Myocyte (in vitro differentiated cells): ENCODE data around the gene OGFOD2. TPM values are rescaled to one million over a fixed set of nuclear protein-coding genes. Genes with fewer than 3 reads are reported as not detected.

Experiments
- DNase-seq: peaks from one replicate; pipeline ENCODE4 v3.0.0-alpha.2; 2012; ENCODE audit warnings: low read depth
- total RNA-seq: library from RNA; depleted of rRNA; stranded (reverse); fragments of >200 nt; gene quantifications from 2 replicates; pipeline ENCODE4 v1.2.3, GENCODE V29; 2014

OGFOD2 gene
- total RNA-seq, 1 donor from 2014 or later, result 15.3 TPM

- DNase-seq, result no peak
Measured at GRCh38 chr12:122988036-122988435, 13.0 kb downstream of the OGFOD2 start.

DNA sequence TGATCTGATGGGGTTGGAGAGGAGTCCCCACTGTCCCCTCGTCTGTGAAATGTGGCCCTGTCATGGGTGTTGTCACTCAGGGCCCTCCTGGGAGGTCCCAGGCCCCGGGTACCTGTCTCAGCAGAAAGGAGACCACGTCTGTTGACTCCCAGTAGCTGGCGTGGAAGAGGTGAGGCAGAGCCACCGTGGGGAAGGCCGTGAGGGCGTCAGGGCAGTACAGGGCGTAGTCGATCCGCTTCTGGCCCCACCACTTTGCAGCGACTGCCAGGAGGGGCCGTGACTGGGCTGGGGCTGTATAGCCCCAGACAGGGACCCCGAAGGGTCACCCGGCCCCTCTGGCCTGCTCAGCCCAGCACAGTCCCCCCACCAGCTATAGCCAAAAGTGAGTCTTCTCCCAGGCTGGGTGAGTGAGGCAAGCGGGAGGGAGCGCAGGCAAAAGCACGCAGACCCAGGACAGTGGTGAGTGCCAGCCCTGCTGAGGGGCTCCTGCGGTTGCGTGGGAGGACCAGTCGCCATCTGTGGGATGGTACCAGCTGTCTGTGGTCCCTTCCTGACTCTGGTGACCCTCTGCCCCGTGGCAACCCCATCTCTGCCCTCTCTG, 13.7 kb downstream of the OGFOD2 start:
- no peak for DNase-seq

DNA sequence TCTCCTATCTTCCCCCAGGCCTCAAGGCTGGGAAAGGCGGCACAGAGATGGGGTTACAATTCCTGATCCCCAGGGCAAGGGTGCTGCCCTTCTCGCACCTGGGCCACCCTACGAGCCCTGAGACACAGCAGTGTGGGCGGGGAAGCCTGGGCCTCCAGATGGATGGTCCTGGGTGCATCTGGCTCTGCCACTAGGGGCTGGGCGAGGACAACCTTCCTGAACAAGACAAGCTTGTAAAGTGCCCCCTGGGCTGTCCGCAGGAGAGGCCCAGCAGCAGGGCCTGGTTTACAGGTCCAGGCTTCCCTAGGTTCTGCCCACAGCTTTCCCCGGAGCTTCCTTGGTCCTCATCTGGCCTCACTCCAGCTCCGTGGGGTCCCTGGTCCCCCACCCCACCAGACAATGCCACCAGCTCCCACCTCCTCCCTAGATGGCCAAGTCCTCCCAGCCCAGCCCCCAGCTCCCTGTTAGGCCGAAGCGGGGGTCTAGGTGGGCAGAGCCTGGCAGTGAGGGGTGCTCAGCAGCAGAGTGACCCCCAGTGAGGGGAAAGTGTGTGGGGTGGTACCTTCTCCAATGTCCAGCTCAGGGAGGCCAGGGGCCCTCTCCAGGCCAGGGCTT, 14.3 kb downstream of the OGFOD2 start:
- no peak for DNase-seq

- DNase-seq, result no peak
Measured at GRCh38 chr12:122989874-122990419, 14.9 kb downstream of the OGFOD2 start.

- DNase-seq, result no peak
Measured at GRCh38 chr12:122990561-122990960, 15.5 kb downstream of the OGFOD2 start.

DNA sequence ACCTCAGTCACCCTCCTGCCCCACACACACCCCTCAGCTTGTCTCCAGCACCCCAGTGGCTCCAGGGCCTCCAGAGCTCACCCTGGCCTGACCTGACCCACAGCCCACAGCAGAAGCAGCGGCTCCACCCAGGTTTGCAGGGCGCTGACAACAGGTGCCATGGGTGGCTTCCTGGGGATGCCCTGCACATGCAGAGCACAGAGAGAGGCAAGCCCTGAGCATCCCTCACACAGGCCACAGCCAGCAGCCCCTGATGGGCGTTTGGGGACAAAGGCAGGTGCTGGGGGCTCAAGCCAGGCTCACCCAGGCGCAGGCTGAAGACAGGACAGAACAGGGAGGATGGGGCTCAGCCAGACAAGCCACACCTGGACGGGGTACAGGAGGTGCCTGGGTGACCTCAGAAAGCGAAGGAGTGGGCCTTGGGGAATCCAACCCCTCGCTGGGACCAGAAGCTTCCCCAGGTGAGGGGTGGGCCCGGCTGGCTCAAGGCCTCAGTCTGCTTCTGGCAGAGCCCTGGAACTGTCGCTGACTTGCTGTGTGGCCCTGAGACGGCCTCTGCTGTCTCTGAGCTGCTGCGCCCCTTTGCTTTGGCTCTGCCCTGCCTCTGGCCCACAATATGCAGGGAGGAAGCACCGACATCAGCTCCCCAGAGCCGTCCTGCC, 16.0 kb downstream of the OGFOD2 start:
- DNase-seq, result no peak

DNA sequence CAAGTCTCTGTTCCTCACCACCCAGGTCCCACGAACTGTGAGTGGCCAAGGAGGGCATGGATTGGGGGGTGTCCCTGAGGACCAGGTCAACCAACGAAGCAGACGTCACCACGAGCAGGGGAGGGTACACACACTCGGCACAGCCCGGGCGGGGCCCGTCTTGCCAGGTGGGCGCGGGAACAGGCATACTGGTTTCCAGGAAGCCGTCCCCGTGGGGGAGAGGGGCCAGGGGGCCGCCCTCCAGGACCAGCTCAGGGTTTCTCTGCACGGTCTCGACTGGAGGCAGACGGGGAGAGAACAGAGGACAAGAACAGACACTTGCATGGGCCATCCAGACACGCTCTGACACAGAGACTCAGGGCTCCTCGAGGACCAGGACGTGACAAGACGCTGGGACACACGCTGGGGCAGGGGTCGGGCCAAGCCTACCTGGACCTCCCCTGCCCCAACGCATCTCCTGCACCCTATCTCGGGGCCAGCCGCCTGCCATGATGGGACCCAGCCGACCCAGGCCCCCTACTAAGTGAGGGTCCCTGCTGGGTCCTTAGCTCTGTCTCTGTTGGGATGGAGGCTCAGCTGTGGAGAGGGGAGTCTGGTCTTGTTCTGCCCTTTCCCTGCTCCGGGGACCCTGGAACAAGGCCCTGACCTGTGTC, 16.7 kb downstream of the OGFOD2 start:
- no peak for DNase-seq

DNA sequence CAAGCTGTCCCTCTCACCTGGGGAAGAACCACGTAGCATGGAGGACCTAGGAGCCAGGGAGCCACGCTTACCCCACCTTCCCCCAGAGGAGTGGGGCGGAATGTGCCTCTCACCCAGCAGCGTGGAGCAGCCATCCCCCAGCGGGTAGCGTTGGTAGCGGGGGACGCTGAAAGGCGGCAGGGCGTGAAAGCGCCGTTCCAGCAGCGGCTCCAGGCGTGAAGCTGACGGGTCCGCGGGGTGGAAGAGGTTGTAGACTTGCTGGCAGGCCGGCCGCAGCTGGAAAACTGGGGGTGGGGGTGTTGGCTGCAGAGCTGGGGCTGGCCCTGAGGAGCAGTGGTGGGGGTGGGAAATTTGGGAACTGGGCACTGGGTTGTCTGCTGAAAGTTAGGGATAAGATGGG, 17.3 kb downstream of the OGFOD2 start:
- no peak for DNase-seq

DNA sequence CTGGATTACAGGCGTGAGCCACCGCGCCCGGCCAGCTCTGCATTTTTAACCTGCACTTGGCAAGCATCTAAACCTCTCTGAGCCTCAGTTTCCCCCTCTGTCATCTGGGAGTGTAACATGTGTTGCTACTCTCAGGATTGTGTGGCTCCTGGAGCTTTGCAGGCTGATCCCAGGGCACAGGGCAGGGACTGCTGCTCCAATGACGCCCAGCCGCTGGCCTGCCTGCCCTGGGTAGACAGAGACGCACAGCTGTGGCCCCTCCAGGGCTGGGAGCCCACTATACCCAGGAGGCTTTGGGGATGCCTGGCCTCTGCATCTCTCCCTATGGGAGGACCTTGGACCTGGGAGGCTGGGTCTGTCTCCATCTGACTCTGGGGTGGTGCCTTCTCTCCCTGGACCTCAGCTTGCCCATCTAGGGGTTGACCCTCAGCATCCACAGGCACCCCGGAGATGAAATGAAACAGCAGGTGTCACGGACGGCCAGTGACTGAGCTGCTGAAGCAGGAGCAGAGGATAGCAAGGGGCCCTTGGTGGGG, 19.2 kb downstream of the OGFOD2 start:
- DNase-seq, result no peak

- no peak for DNase-seq
Measured at GRCh38 chr12:122994781-122995502, 19.9 kb downstream of the OGFOD2 start.

- DNase-seq, result peak; percentile 40
Measured at GRCh38 chr12:122995503-122996187, 20.6 kb downstream of the OGFOD2 start.

GRCh38 chr12:122996188-122996601, 21.2 kb downstream of the OGFOD2 start:
- DNase-seq, result no peak

DNA sequence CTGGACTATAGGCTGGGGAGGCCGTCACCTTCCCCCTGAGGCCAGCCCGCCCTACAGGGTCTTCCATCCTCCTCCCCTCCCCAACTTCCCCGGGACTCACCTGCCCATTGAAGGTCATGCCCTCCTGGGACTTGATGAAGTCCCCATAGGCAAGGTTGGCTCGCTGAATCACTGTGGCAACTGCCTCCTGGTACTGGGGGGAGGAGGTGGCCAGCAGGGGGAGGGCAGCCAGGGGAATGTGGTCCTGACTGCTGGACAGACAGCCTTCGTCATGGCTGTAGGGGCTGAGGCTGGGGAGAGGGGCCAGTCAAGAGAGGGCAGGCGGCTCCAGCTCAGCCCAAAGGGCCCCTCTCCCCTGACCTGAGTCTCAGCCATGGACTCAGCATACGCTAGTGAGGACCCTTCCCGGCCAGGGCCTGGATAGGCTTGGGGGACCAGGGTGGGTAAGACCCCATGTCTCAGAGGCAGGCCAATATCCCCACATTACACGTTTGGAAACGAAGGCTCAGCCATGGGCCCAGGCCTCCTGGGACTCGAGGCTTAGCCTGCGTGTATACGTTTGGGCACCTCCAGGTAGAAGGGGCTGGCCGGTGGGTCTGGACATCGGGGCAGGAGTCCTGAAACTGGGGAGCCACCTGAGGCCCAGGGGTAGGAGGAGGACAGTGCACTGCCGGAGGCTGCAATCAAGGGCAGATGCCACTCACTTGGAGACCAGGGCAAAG, 21.7 kb downstream of the OGFOD2 start:
- DNase-seq, result no peak

DNA sequence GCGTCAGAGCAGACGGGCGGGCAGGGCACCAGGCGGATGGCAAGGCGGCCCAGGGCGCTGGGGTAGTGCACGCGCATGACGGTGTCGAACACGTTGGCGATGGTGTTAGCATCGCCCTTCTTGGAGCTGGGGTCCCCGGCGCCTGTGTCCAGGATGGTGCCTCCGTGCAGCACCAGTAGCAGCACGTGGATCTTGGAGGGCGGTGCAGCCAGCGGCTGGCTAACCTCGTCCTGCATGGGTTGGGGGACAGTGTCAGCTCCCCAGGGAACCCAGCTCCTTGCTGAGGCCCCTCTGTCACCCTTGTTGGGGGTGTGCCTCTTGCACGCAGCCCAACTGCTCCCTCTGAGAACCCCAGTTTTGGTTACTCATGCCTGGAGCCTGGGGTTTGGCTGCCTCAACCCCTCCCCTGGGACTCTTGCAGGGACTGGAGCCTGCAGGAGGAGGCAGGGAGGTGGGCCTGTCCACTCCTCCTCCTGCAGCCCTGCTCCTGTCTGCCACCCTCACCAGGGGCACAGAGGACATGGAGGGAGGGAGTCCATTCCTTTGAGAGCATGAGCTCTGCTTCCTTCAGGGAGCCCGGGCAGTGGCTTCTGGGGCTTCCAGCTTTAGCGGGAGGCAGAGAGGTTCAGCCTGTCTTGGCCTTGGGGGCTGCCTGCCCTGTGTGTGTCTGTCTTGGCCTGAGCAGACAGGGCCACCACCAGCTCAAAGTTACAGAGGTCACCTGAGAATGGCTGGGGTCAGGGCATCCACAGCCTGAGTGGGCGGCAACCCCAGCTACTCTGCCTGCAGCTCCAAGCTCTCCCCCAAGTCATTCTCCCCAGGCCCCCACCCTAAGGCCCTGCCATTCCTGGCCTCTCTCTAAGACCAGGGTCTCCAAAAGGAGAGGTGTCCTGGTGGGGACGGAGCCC, 22.6 kb downstream of the OGFOD2 start:
- no peak for DNase-seq

DNA sequence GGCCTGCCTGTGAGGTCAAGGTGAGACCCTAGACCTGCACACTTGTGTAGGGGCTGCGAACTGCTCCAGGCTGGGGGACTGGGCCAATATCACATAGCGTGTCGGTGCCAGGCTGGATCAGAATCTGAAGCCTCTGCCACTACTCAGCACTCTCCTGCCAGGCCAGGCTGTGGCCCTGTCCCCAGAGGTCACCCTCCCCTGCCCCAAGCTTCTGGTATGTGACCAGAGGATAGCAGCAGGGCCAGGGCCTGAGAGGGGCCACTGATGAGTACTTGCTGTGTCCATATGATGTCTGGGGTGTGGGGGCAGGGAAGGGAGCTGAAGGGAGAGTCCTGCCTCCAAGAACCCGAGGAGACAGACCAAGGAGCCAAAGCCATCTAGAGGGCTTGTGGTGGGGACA, 23.3 kb downstream of the OGFOD2 start:
- peak; percentile 41 for DNase-seq

DNA sequence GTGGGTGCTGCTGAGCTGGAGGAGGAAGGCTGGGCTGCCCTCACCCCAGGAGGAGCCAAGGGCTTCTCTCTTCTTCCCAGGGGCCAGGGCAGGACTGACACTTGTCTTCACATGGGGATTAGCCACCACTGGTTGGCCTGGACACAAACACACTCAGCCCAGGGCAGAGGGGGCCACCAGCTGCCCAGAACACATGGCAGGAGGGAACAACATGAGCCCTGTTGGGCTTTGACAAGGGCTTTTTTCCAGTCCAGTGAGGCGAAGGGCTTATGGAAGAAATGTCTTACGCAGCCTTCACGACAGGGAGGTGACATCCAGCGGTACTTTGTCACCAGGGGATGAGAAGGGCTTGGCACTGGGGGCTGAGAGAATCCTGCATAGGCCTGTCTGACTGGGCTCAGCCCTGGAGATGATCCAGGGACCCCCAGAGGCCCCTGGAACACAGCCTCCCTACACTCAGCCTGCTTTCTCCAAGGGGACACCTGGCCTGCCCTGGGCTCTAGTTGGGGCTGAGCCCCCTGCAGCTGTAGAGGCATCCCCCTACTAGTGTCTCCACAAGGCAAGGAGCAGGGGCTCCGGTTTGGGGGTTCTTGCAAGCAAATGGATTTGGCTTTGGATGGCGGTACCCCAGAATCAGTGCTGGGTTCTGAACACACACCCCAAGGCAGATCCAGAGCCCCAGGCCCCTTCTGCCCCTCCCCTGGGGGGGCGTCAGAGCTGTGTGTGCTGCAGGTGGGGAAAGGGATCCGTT, 24.3 kb downstream of the OGFOD2 start:
- peak; percentile 76 for DNase-seq

GRCh38 chr12:122999986-123000420, 25.0 kb downstream of the OGFOD2 start:
- no peak for DNase-seq

DNA sequence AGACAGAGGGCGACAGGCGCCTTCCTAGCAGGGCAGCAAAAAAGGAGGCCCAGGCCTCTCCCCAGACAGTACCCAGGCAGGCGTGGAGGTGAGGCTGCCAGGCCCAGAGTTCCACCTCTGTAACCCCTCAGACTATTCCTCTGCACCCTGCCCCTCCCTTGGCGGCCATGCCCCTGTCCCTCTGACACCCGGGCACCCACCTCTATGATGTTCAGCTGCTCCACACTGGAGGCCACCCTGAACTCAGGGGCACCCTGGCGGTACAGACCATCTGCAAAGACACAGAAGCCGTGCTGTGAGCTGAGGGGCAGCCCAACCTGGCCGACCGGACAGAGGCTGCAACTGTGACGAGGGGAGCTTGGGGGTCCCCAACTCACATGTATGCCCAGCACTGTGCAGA, 25.5 kb downstream of the OGFOD2 start:
- DNase-seq, result no peak
